CD4-positive, alpha-beta T cell (primary cell): ENCODE measurements around the gene MAN2A1. TPM values are rescaled to one million over a fixed set of nuclear protein-coding genes. Genes with fewer than 3 reads are reported as not detected.

Experiments
- ATAC-seq: fragments of 200-7000 bp; cut with Tn5 transposase; one replicate; pipeline ENCODE4 v1.10.0; 2022; ENCODE audit warnings: mild to moderate bottlenecking; ENCODE audit not compliant: poor library complexity
- CTCF ChIA-PET: fragments of 350-600 bp; sonication (Branson Sonifier 250); formaldehyde crosslinking; loops from one replicate; lab custom pipeline; 2021; ENCODE audit warnings: antibody characterized with exemption, inconsistent platforms; lab: Charles Lee
- POLR2A ChIA-PET: fragments of 350-600 bp; sonication (Branson Sonifier 250); formaldehyde crosslinking; loops from one replicate; lab custom pipeline; 2021; ENCODE audit warnings: antibody characterized with exemption, inconsistent platforms; lab: Charles Lee
- DNase-seq, 14 experiments: peaks; one replicate each; pipeline ENCODE4 v3.0.0-alpha.2; 2013 to 2020; ENCODE audit warnings: mixed read lengths in 2 of 14
- H3K27ac ChIP-seq, 2 donors: one replicate each; pipeline versions ENCODE4 v1.5.1 to v1.7.0; 2013; ENCODE audit warnings: low read length in 2 of 2, low read depth in 1 of 2, mild to moderate bottlenecking in 1 of 2
- H3K27me3 ChIP-seq, 2 experiments: 1 replicate in 1 of 2; 2 replicates in 1 of 2; pipeline versions ENCODE4 v1.6.1 to v1.7.0; 2013; ENCODE audit warnings: low read length in 2 of 2, control low read depth in 1 of 2, mild to moderate bottlenecking in 1 of 2, moderate library complexity in 1 of 2; ENCODE audit not compliant: insufficient read depth in 2 of 2, control insufficient read depth in 1 of 2
- H3K36me3 ChIP-seq: one replicate; pipeline ENCODE4 v1.6.1; 2013; ENCODE audit warnings: low read length, control low read depth; ENCODE audit not compliant: insufficient read depth
- H3K4me1 ChIP-seq: one replicate; pipeline ENCODE4 v1.6.1; 2013; ENCODE audit warnings: low read length, control low read depth; ENCODE audit not compliant: insufficient read depth
- H3K4me3 ChIP-seq: one replicate; pipeline ENCODE4 v1.5.1; 2013; ENCODE audit warnings: mild to moderate bottlenecking, low read length, moderate library complexity
- H3K9me3 ChIP-seq, 2 experiments: 1 replicate in 1 of 2; 2 replicates in 1 of 2; pipeline versions ENCODE4 v1.6.1 to v1.7.0; 2013; ENCODE audit warnings: low read length in 2 of 2, mild to moderate bottlenecking in 2 of 2, control low read depth in 1 of 2, moderate library complexity in 1 of 2; ENCODE audit not compliant: control insufficient read depth in 1 of 2, insufficient read depth in 1 of 2
- H3K27ac Mint-ChIP-seq: one replicate; pipeline ENCODE4 v1.8.0; 2020; ENCODE audit warnings: mixed read lengths
- H3K27me3 Mint-ChIP-seq: one replicate; pipeline ENCODE4 v1.8.0; 2021; ENCODE audit warnings: mixed read lengths
- H3K36me3 Mint-ChIP-seq: one replicate; pipeline ENCODE4 v1.8.0; 2021; ENCODE audit warnings: low read depth, mixed read lengths
- H3K4me1 Mint-ChIP-seq: one replicate; pipeline ENCODE4 v1.8.0; 2021; ENCODE audit warnings: low read depth, mixed read lengths
- H3K4me3 Mint-ChIP-seq: one replicate; pipeline ENCODE4 v1.8.0; 2020; ENCODE audit warnings: mild to moderate bottlenecking, mixed read lengths
- H3K9me3 Mint-ChIP-seq: one replicate; pipeline ENCODE4 v1.8.0; 2020; ENCODE audit warnings: mixed read lengths
- CTCF ChIP-seq: fragments of 200-600 bp; IDR thresholded peaks from one replicate; pipeline ENCODE4 v1.8.0; 2022; ENCODE audit warnings: antibody characterized with exemption, mild to moderate bottlenecking
- intact Hi-C, 2 experiments: fragments of 100-400 bp; cut with DNase I in 1 of 2; cut with micrococcal nuclease in 1 of 2; formaldehyde crosslinking; loops; one replicate each; pipeline versions ENCODE4 v1.15.1 to v1.9.0; 2023 to 2025; cut with DNase I, micrococcal nuclease
- total RNA-seq, 174 experiments: library from RNA in 2 of 174; stranded (reverse) in 2 of 174; gene quantifications; one replicate each; pipeline ENCODE4 v1.2.3 and lab custom pipeline; 2021 to 2026

Gene MAN2A1
- total RNA-seq, 2 experiments from 2014 or later, result 50.6 to 52.7 TPM

- peaks cover 85% of the 10 kb centered on the region for H3K4me1 Mint-ChIP-seq
- H3K27ac ChIP-seq, result no peak overlapping the region
- H3K27me3 ChIP-seq, result no peaks in the 10 kb centered on the region
- no peak for ATAC-seq
- H3K36me3 Mint-ChIP-seq, result peaks cover 56% of the 10 kb centered on the region
- no peak for DNase-seq
- no peak for TF ChIP-seq CTCF
- H3K9me3 Mint-ChIP-seq, result no peaks in the 10 kb centered on the region
- H3K27me3 Mint-ChIP-seq, result no peaks in the 10 kb centered on the region
- H3K4me1 ChIP-seq, result peaks cover 5% of the 10 kb centered on the region
- no peak overlapping the region for H3K4me3 ChIP-seq
- H3K4me3 Mint-ChIP-seq, result no peak overlapping the region
- POLR2A ChIA-PET, result no interaction called here
- H3K27ac Mint-ChIP-seq, result peak overlapping the region; percentile 43
- CTCF ChIA-PET, result no interaction called here
- no peaks in the 10 kb centered on the region for H3K9me3 ChIP-seq
- intact Hi-C loops, result no loop called here
- peaks cover 19% of the 10 kb centered on the region for H3K36me3 ChIP-seq
Observed at GRCh38 chr5:109744261-109744660, 54.5 kb downstream of the MAN2A1 start.

- peaks cover 25% of the 10 kb centered on the region for H3K36me3 Mint-ChIP-seq
- H3K27me3 Mint-ChIP-seq, result no peaks in the 10 kb centered on the region
- peak overlapping the region; percentile 50 for H3K27ac Mint-ChIP-seq
- no peak overlapping the region for H3K4me3 Mint-ChIP-seq
- intact Hi-C loops, result no loop called here
- no peak for ATAC-seq
- POLR2A ChIA-PET, result interaction anchor here (1.0 kb wide), 1 partner anchor 59 kb away, joined by 4 read pairs; the partner anchor contains the start of gene MAN2A1
- no peak overlapping the region for H3K4me3 ChIP-seq
- TF ChIP-seq CTCF, result no peak
- no peaks in the 10 kb centered on the region for H3K4me1 ChIP-seq
- peaks cover 4% of the 10 kb centered on the region for H3K36me3 ChIP-seq
- H3K9me3 Mint-ChIP-seq, result no peaks in the 10 kb centered on the region
- H3K4me1 Mint-ChIP-seq, result peaks cover 76% of the 10 kb centered on the region
- H3K27me3 ChIP-seq, result no peaks in the 10 kb centered on the region
- no peak for DNase-seq
- H3K27ac ChIP-seq, result no peak overlapping the region
- no peaks in the 10 kb centered on the region for H3K9me3 ChIP-seq
- CTCF ChIA-PET, result interaction anchor here (1.7 kb wide), 1 partner anchor 9 kb away, joined by 3 read pairs; no protein-coding TSS in a partner anchor
Observed at GRCh38 chr5:109748546-109748945, 58.8 kb downstream of the MAN2A1 start.

- ChIA-PET POLR2A (no interaction called here), CTCF (interaction anchor here (1.6 kb wide), 1 partner anchor 9 kb away, joined by 5 read pairs; no protein-coding TSS in a partner anchor)
- DNase-seq (no peak), ATAC-seq (no peak)
- Histone ChIP-seq H3K9me3 (no peaks in the 10 kb centered on the region), H3K27ac (no peak overlapping the region), H3K36me3 (peaks cover 6% of the 10 kb centered on the region), H3K27me3 (no peaks in the 10 kb centered on the region), H3K4me3 (no peak overlapping the region), H3K4me1 (no peaks in the 10 kb centered on the region)
- no peaks in the 10 kb centered on the region for H3K27me3 Mint-ChIP-seq
- no peak overlapping the region for H3K27ac Mint-ChIP-seq
- H3K4me1 Mint-ChIP-seq, result peaks cover 67% of the 10 kb centered on the region
- intact Hi-C loops, result no loop called here
- H3K36me3 Mint-ChIP-seq, result peaks cover 29% of the 10 kb centered on the region
- no peak for TF ChIP-seq CTCF
- no peak overlapping the region for H3K4me3 Mint-ChIP-seq
- no peaks in the 10 kb centered on the region for H3K9me3 Mint-ChIP-seq
Observed at GRCh38 chr5:109750463-109750862, 60.7 kb downstream of the MAN2A1 start.
